HG03342 (cell line): ENCODE data around the gene SERF1A.
"Not testable (repeated sequence)": the region's sequence is repeated elsewhere in the genome, so short reads cannot be mapped to it uniquely, and the experiment has no call there.

Source experiments
- ATAC-seq: cut with Tn5 transposase; IDR thresholded peaks from one replicate; pipeline ENCODE4 v1.9.1; 2021; ENCODE audit warnings: mild to moderate bottlenecking, moderate library complexity; ENCODE audit not compliant: unreplicated experiment

Gene SERF1A

GRCh38 chr5:70900533-70901271 lies at the start of gene SERF1A:
TSS of gene SERF1A (plus strand) at chr5:70900669. CDS start at chr5:70900870, 201 bp downstream.
- peak; percentile 83 for ATAC-seq

- not testable (repeated sequence) for ATAC-seq
Measured at GRCh38 chr5:70866778-70867177, 33.7 kb upstream of the SERF1A start.

- not testable (repeated sequence) for ATAC-seq
Measured at GRCh38 chr5:70870626-70871025, 29.8 kb upstream of the SERF1A start.

GRCh38 chr5:70896076-70896475 lies 4.4 kb upstream of the SERF1A start:
- not testable (repeated sequence) for ATAC-seq

- ATAC-seq, result not testable (repeated sequence)
Measured at GRCh38 chr5:70901272-70901571, 753 bp downstream of the SERF1A start.

GRCh38 chr5:70906624-70907023 lies 6.2 kb downstream of the SERF1A start:
- ATAC-seq, result not testable (repeated sequence)

GRCh38 chr5:70916829-70917228 lies 16.4 kb downstream of the SERF1A start:
- not testable (repeated sequence) for ATAC-seq

- ATAC-seq, result peak; percentile 41
Measured at GRCh38 chr5:70925211-70925562, 24.7 kb downstream of the SERF1A start.

GRCh38 chr5:70931709-70932368 lies 31.4 kb downstream of the SERF1A start:
- ATAC-seq, result not testable (repeated sequence)

GRCh38 chr5:70932560-70932959 lies 32.1 kb downstream of the SERF1A start:
- not testable (repeated sequence) for ATAC-seq

GRCh38 chr5:70953068-70953467 lies 52.6 kb downstream of the SERF1A start:
- ATAC-seq, result not testable (repeated sequence)
